GM18907 (cell line): ENCODE data around the gene SMIM44.

Experiments used
- ATAC-seq: cut with Tn5 transposase; IDR thresholded peaks from one replicate; pipeline ENCODE4 v1.9.1; 2021; ENCODE audit warnings: mild to moderate bottlenecking, moderate library complexity; ENCODE audit not compliant: unreplicated experiment

The SMIM44 gene

GRCh38 chr19:3442487-3443071 is 40.7 kb downstream of the SMIM44 start:
- ATAC-seq: no peak

- no peak for ATAC-seq
Measured at GRCh38 chr19:3441986-3442329, 41.3 kb downstream of the SMIM44 start.

GRCh38 chr19:3441089-3441985 is 41.9 kb downstream of the SMIM44 start:
- no peak for ATAC-seq

- ATAC-seq: no peak
Measured at GRCh38 chr19:3440082-3440481, 43.2 kb downstream of the SMIM44 start.

- peak; percentile 84 for ATAC-seq
Measured at GRCh38 chr19:3434630-3435553, 48.3 kb downstream of the SMIM44 start.

GRCh38 chr19:3433805-3434540 is 49.3 kb downstream of the SMIM44 start:
- no peak for ATAC-seq

GRCh38 chr19:3433313-3433712 is 49.9 kb downstream of the SMIM44 start:
- no peak for ATAC-seq
